Naive B cell (primary cell): Measurements from ENCODE around the gene LDLRAD2. TPM values are rescaled to one million over a fixed set of nuclear protein-coding genes. Genes with fewer than 3 reads are reported as not detected.

Experiments
- ATAC-seq, 2 donors: fragments of 150-1000 bp; cut with Tn5 transposase; 2 replicates each; pipeline ENCODE4 v1.10.0; 2021; ENCODE audit warnings: low read depth in 2 of 2, mild to moderate bottlenecking in 2 of 2, moderate library complexity in 2 of 2
- DNase-seq: peaks from one replicate; pipeline ENCODE4 v3.0.0; 2022
- H3K27ac Mint-ChIP-seq, 6 donors: one replicate each; pipeline ENCODE4 v1.8.0; 2020 to 2022; ENCODE audit warnings: mild to moderate bottlenecking in 6 of 6, mixed read lengths in 6 of 6, moderate library complexity in 5 of 6, inconsistent platforms in 2 of 6
- H3K27me3 Mint-ChIP-seq, 3 donors: one replicate each; pipeline ENCODE4 v1.8.0; 2021 to 2022; ENCODE audit warnings: mixed read lengths in 3 of 3, mild to moderate bottlenecking in 1 of 3
- H3K36me3 Mint-ChIP-seq, 2 donors: one replicate each; pipeline ENCODE4 v1.8.0; 2020 to 2022; ENCODE audit warnings: mixed read lengths in 2 of 2, inconsistent platforms in 1 of 2, mild to moderate bottlenecking in 1 of 2
- H3K4me1 Mint-ChIP-seq, 3 donors: one replicate each; pipeline ENCODE4 v1.8.0; 2020 to 2022; ENCODE audit warnings: mixed read lengths in 3 of 3, inconsistent platforms in 1 of 3, mild to moderate bottlenecking in 1 of 3, moderate library complexity in 1 of 3
- H3K4me3 Mint-ChIP-seq, 8 donors: one replicate each; pipeline ENCODE4 v1.8.0; 2020 to 2022; ENCODE audit warnings: mild to moderate bottlenecking in 8 of 8, mixed read lengths in 8 of 8, moderate library complexity in 8 of 8, inconsistent platforms in 2 of 8
- H3K9me3 Mint-ChIP-seq, 7 donors: one replicate each; pipeline ENCODE4 v1.8.0; 2020 to 2022; ENCODE audit warnings: mixed read lengths in 7 of 7, mild to moderate bottlenecking in 5 of 7, inconsistent platforms in 2 of 7, moderate library complexity in 1 of 7
- polyA plus RNA-seq, 6 donors: library from polyadenylated mRNA; unstranded; fragments of 300-500 nt; fragmentation: Illumina TruSeq; gene quantifications; one replicate each; pipeline ENCODE4 v1.2.3, GENCODE V29; 2021; ENCODE audit warnings: low read depth in 6 of 6

The LDLRAD2 gene
- polyA plus RNA-seq, 6 donors from 2014 or later = not detected

- H3K9me3 Mint-ChIP-seq = no peaks in the 10 kb centered on the region
- ATAC-seq (no peak), DNase-seq (no peak)
- H3K27ac Mint-ChIP-seq = no peak overlapping the region
- no peaks in the 10 kb centered on the region for H3K27me3 Mint-ChIP-seq
- no peak overlapping the region for H3K4me3 Mint-ChIP-seq
- no peaks in the 10 kb centered on the region for H3K4me1 Mint-ChIP-seq
- no peaks in the 10 kb centered on the region for H3K36me3 Mint-ChIP-seq
Measured at GRCh38 chr1:21843996-21844395, 31.9 kb downstream of the LDLRAD2 start.

- H3K4me3 Mint-ChIP-seq = no peak overlapping the region
- no peaks in the 10 kb centered on the region for H3K27me3 Mint-ChIP-seq
- H3K36me3 Mint-ChIP-seq = no peaks in the 10 kb centered on the region
- no peak for DNase-seq
- no peak overlapping the region for H3K27ac Mint-ChIP-seq
- H3K4me1 Mint-ChIP-seq = no peaks in the 10 kb centered on the region
- no peak for ATAC-seq
- no peaks in the 10 kb centered on the region for H3K9me3 Mint-ChIP-seq
Measured at GRCh38 chr1:21845646-21846641, 33.9 kb downstream of the LDLRAD2 start.

- Mint-ChIP-seq H3K27ac (no peak overlapping the region), H3K36me3 (no peaks in the 10 kb centered on the region), H3K4me1 (peaks cover 5 to 6% (median 6%) of the 10 kb centered on the region in 3 donors), H3K27me3 (no peaks in the 10 kb centered on the region), H3K9me3 (no peaks in the 10 kb centered on the region), H3K4me3 (no peak overlapping the region)
- DNase-seq = no peak
- ATAC-seq = no peak
Measured at GRCh38 chr1:21847223-21848205, 35.4 kb downstream of the LDLRAD2 start.

DNA sequence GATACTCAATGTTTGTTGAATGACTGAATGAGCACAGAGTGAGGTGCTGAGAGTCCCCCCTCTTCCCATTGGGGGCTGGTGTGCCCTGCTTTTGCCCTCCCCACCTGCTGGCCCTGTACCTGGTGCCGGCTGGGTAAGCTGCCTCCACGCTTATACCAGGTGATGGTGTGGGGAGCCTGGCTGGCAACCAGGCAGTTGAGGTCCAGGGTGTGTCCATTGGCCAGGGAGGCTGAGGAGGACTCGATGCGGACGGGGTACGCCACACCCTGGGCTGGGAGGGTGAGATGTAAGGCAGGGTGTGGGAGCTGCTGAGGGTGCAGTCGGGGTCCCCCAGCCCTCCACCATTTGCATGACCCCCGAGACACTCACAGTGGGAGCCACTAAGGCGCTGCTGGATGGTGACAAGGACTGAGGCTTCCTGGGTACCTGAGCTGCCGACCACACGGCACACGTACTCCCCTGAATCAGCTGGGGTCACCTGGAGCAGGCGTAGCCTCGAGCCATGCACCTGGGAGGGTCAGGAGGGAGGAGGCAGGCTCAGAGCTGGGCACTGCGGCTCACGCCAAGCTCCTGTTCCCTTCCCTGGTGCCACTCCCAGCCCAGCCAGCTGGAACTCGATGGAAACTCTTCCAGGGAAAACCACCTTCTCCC, 36.6 kb downstream of the LDLRAD2 start:
- peaks cover 5 to 6% (median 6%) of the 10 kb centered on the region in 3 donors for H3K4me1 Mint-ChIP-seq
- no peak overlapping the region for H3K4me3 Mint-ChIP-seq
- no peaks in the 10 kb centered on the region for H3K27me3 Mint-ChIP-seq
- DNase-seq (no peak), ATAC-seq (no peak)
- H3K9me3 Mint-ChIP-seq = no peaks in the 10 kb centered on the region
- H3K27ac Mint-ChIP-seq = no peak overlapping the region
- no peaks in the 10 kb centered on the region for H3K36me3 Mint-ChIP-seq

DNA sequence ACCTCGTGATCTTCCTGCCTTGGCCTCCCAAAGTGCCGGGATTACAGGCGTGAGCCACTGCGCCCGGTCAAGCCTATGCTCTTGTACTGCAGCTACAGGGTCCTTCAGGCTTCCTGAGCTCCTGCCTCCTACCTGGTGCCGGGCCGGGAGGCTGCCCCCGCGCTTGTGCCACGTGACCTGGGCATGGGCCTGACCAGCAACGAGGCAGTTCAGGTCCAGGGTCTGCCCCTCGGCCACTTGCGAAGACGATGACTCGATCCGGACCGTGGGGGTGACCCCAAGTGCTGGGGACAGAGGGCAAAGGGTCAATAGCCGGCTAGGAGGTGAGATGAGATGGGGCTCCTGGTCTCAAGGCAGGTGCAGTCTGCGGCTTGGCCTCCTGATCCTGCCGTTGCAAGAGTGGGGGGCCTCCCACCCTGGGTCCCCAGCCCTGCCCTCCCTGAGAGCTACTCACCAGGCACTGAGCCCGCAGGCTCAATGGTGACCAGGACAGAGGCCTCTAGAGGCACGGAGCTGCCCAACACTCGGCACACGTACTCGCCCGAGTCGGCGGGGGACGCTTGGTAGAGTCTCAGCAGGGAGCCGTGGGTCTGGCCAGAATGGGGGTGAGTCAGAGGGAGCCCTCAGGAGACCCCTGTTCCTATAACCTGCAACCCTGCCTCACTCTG, 38.0 kb downstream of the LDLRAD2 start:
- DNase-seq (no peak), ATAC-seq (no peak)
- Mint-ChIP-seq H3K4me1 (peaks cover 5 to 6% (median 6%) of the 10 kb centered on the region in 3 donors), H3K9me3 (no peaks in the 10 kb centered on the region), H3K4me3 (no peak overlapping the region), H3K27ac (no peak overlapping the region), H3K36me3 (no peaks in the 10 kb centered on the region), H3K27me3 (no peaks in the 10 kb centered on the region)

- Mint-ChIP-seq H3K9me3 (no peaks in the 10 kb centered on the region), H3K27me3 (no peaks in the 10 kb centered on the region), H3K36me3 (no peaks in the 10 kb centered on the region), H3K4me3 (peak overlapping the region in 2 of 8 donors; percentile 6 to 16), H3K27ac (no peak overlapping the region), H3K4me1 (peaks cover 5 to 6% (median 6%) of the 10 kb centered on the region in 3 donors)
- no peak for DNase-seq
- no peak for ATAC-seq
Measured at GRCh38 chr1:21851430-21852250, 39.6 kb downstream of the LDLRAD2 start.

DNA sequence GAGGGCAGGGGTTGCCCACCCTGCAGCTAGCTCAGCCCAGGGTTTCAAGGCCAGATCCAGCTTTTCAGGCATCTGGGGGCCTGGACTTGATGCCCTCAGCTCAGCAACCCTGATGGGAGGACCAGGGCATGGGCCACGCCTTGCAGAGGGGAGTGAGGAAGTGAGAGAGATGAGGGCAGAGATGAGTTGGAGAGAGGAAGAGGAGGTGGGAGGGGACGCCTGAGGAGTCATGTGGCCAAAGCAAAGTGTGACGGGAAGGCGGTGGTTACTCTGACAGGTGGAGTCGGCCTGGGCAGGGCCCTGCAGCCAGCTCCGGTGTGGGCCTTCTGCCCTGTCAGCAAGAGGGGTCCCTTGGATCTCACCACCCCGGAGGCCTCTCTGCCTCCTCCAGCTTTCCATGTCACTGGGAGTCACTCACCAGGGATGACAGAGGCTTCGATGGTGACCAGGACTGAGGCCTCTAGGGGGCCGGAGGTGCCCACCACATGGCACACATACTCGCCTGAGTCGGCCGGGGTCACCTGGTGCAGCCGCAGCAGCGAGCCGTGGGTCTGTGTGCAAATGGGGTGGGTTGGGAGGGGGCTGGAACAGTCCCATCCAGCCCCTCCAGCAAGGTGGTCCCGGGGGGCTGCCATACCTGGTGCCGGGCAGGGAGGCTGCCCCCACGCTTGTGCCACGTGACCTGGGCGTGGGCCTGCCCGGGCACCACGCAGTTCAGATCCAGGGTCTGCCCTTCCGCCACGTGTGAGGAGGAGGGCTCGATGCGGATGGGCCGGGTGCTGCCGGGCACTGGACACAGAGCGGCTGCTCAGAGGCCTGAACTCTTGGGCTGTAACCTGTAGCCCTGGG, 40.4 kb downstream of the LDLRAD2 start:
- peak; percentile 7 for DNase-seq
- no peaks in the 10 kb centered on the region for H3K27me3 Mint-ChIP-seq
- H3K4me1 Mint-ChIP-seq = peaks cover 5 to 6% (median 6%) of the 10 kb centered on the region in 3 donors
- H3K9me3 Mint-ChIP-seq = no peaks in the 10 kb centered on the region
- ATAC-seq = peak; percentile 81 to 84
- peak overlapping the region in 3 of 8 donors; percentile 6 to 81 (median 10) for H3K4me3 Mint-ChIP-seq
- peak overlapping the region in 2 of 6 donors; percentile 65 to 88 for H3K27ac Mint-ChIP-seq
- H3K36me3 Mint-ChIP-seq = no peaks in the 10 kb centered on the region

- Mint-ChIP-seq H3K4me3 (peak overlapping the region in 1 of 8 donors; percentile 47), H3K9me3 (no peaks in the 10 kb centered on the region), H3K36me3 (no peaks in the 10 kb centered on the region), H3K27me3 (no peaks in the 10 kb centered on the region), H3K27ac (peak overlapping the region in 1 of 6 donors; percentile 65), H3K4me1 (peaks cover 5 to 6% (median 6%) of the 10 kb centered on the region in 3 donors)
- DNase-seq (no peak), ATAC-seq (no peak)
Measured at GRCh38 chr1:21853131-21853427, 41.0 kb downstream of the LDLRAD2 start.

- no peak overlapping the region for H3K4me3 Mint-ChIP-seq
- peaks cover 5 to 6% (median 6%) of the 10 kb centered on the region in 3 donors for H3K4me1 Mint-ChIP-seq
- H3K27me3 Mint-ChIP-seq = no peaks in the 10 kb centered on the region
- DNase-seq (no peak), ATAC-seq (no peak)
- no peaks in the 10 kb centered on the region for H3K36me3 Mint-ChIP-seq
- no peaks in the 10 kb centered on the region for H3K9me3 Mint-ChIP-seq
- peak overlapping the region in 1 of 6 donors; percentile 43 for H3K27ac Mint-ChIP-seq
Measured at GRCh38 chr1:21854090-21854750, 42.2 kb downstream of the LDLRAD2 start.

DNA sequence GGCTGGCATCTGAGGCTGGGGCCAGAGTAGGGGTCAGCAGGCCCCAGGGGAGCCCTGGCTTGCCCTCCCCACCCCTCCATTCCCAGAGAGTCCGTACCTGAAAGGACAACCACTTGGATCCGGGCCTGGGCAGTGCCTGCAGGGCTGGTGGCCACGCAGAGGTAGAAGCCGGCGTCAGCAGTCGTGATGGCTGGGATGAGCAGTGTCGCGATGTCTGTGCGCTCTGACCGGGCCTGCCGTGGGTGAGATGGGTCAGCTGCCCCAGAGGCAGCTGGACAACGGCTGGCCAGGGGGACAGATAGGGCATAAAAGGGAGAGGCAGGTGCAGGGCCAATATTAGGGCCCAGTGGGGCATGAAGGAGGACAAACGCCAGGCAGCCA, 42.7 kb downstream of the LDLRAD2 start:
- Mint-ChIP-seq H3K4me1 (peaks cover 5 to 6% (median 6%) of the 10 kb centered on the region in 3 donors), H3K36me3 (no peaks in the 10 kb centered on the region), H3K4me3 (no peak overlapping the region), H3K27ac (peak overlapping the region in 1 of 6 donors; percentile 43), H3K27me3 (no peaks in the 10 kb centered on the region), H3K9me3 (no peaks in the 10 kb centered on the region)
- DNase-seq (no peak), ATAC-seq (no peak)
